Measurements from ENCODE around the gene SLC6A8.
A peak's percentile ranks its signal among the peaks of the same experiment; 100 is the strongest.
"Not testable (repeated sequence)": the region's sequence is repeated elsewhere in the genome, so short reads cannot be mapped to it uniquely, and the experiment has no call there.

Gene SLC6A8

GRCh38 chrX:153709726-153710674, 22.3 kb downstream of the SLC6A8 start:
- no peak for DNase-seq

DNA sequence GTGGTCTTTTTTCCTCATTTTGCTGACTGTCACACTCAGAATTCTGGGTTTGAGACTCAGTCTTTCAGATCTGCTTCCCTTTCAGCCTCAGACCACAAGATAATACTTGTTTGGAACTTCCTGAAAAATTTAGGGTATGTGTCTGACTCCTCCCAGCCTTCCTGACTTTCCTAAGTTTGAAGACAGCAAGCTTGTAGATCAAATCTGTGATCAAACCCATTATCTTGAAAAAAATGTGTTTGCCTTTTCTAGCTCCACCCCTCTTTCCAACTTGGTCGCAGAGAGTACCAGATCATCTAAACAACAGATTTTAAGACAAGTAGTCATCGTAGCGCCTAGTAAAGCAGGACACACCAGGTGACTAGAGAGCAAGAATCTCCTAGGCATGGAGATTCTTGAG, 26.5 kb downstream of the SLC6A8 start:
- no peak for DNase-seq

- DNase-seq, result no peak
Observed at GRCh38 chrX:153717445-153717844, 29.7 kb downstream of the SLC6A8 start.

- DNase-seq, result no peak
Observed at GRCh38 chrX:153719238-153719637, 31.5 kb downstream of the SLC6A8 start.

- DNase-seq, result no peak
Observed at GRCh38 chrX:153719701-153720100, 32.0 kb downstream of the SLC6A8 start.

DNA sequence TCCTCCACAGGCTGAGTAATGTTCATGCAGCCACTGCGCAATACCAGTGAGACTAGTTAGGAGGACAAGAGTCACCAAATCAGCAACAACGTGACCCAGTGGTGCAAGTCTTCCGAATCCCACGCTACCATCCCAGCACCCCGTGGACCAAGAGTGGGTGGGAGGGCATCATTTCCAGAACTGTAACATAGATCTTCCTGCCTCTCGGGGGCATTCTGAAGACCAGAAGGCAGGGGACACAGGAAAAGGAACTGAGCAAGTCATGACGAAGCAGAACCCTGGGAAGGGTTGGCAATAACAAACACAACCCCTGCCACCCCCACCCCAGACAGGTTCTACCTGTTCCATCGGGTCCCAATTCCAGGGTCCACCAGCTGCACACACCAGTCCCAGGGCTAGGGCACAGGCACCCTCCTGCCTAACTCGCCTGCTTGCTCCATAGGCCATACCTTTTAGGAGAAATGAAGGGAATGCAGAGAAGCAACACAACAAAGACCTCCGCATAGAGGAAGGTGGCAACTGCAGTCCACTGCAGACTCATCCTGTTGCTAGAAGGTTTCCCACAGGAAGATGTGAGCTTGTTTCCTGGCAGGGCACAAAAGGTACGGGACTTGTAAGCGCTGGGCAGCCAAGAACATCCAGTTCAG, 35.1 kb downstream of the SLC6A8 start:
- no peak for DNase-seq

- DNase-seq, result peak; percentile 63
Observed at GRCh38 chrX:153723351-153724251, 35.9 kb downstream of the SLC6A8 start.

DNA sequence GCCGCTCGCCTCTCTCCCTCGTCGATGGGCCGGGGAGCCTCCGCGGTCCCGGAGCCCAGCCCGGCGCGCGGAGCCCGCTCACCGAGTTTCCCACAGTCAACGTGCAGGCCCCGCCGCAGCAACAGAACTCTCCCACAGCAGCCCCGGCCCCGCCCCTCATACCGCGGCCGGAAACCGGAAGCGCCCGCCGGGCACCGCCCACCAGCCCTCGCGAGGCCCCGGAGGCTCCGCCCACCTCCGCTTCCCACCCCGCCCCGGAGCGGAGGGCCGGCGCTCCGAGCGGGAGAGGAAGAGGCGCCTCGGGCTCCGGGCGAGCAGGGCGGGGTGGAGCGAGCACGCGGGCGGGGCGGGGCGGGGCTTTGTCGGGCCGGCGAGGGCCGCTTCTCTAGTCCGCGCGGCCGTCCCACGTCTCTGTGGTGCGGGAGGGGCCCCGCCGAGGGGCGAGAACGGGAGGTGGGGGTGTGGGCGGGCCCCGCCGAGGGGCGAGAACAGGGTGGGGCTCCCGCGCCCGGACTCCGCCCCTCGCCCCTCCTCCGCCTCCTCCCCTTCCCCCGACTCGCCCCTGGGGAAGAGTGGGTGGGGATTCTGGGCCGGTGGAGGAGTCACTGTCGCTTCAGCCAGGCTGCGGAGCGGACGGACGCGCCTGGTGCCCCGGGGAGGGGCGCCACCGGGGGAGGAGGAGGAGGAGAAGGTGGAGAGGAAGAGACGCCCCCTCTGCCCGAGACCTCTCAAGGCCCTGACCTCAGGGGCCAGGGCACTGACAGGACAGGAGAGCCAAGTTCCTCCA, 36.7 kb downstream of the SLC6A8 start, which contains the start of the genes ABCD1 and BCAP31:
Gene ABCD1 (plus strand): TSS at position 605 of the 787 bp plus-strand sequence. CDS start 411 bp downstream, outside the sequence.
Gene BCAP31 (minus strand): TSS at position 136 of the 787 bp plus-strand sequence. CDS start 1,143 bp downstream, outside the sequence.
- DNase-seq, result peak; percentile 95

DNA sequence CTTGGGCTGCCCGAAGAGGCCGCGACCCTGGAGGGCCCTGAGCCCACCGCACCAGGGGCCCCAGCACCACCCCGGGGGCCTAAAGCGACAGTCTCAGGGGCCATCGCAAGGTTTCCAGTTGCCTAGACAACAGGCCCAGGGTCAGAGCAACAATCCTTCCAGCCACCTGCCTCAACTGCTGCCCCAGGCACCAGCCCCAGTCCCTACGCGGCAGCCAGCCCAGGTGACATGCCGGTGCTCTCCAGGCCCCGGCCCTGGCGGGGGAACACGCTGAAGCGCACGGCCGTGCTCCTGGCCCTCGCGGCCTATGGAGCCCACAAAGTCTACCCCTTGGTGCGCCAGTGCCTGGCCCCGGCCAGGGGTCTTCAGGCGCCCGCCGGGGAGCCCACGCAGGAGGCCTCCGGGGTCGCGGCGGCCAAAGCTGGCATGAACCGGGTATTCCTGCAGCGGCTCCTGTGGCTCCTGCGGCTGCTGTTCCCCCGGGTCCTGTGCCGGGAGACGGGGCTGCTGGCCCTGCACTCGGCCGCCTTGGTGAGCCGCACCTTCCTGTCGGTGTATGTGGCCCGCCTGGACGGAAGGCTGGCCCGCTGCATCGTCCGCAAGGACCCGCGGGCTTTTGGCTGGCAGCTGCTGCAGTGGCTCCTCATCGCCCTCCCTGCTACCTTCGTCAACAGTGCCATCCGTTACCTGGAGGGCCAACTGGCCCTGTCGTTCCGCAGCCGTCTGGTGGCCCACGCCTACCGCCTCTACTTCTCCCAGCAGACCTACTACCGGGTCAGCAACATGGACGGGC, 37.5 kb downstream of the SLC6A8 start:
- DNase-seq, result no peak

DNA sequence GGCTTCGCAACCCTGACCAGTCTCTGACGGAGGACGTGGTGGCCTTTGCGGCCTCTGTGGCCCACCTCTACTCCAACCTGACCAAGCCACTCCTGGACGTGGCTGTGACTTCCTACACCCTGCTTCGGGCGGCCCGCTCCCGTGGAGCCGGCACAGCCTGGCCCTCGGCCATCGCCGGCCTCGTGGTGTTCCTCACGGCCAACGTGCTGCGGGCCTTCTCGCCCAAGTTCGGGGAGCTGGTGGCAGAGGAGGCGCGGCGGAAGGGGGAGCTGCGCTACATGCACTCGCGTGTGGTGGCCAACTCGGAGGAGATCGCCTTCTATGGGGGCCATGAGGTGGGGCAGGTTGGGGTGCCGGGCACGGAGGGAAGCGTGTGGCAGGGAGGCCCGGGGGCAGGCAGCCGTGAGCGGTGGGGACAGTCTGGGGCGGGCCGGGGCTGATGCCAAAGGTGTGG, 38.1 kb downstream of the SLC6A8 start:
- no peak for DNase-seq

GRCh38 chrX:153726286-153727122, 38.8 kb downstream of the SLC6A8 start:
- DNase-seq, result peak; percentile 15

DNA sequence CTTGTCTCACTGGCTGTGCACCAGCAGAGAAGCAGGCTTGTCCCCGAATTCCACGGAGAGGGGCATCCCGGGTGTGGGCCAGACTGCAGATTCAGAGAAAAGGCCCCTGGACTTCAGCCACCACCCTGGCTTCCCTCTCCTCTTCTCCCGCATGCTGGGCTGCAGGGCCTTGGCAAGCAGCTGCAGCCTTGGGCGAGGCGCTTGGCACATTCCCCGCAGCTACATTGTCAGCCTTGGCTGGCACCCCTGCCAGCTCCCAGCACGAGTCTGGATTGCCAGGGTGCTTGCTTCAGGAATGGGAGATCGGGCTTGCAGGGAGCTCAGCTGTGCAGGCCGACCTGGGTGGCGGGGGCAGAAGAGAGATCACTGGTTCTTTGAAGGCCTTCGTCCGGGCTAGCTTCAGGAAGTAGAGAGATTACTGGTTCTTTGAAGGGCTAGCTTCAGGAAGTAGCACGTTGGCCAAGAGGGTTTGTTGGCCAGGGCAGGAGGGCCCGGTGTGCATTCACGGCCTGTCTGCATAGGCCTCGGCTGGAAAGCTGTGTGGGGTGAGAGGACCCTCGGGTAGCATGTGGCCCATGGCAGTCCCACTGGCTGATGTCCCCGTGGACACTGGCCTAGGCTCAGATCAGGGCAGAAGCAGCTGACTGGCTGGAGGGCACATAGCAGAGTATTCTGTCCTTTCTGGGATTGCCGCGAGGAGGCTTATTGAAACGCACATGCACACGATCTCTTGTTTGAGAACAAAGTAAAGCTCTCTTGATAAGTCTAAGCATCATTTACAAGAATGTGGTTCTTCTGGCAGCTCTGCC, 39.6 kb downstream of the SLC6A8 start:
- peak; percentile 74 for DNase-seq

DNA sequence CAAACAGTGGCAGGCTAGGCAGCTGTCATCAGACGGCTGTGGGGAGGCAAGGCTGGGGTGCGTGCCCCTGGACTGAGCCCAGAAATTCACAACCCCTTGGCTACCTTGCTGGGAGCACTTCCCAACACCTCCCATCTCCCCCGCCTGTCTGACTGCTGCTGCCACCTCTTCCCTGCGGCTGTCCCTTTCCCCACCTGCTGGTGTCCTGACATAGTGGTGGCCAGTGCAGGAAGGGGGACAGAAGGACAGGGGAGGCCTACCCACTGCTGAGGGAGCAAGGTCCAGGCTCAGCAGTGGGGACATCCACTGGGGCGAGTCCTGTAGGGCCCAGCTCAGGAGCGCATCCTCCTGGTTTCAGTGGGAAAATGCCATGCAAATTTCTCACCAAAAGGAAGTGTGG, 40.4 kb downstream of the SLC6A8 start:
- DNase-seq, result no peak

GRCh38 chrX:153728951-153729631, 41.4 kb downstream of the SLC6A8 start:
- DNase-seq, result no peak

DNA sequence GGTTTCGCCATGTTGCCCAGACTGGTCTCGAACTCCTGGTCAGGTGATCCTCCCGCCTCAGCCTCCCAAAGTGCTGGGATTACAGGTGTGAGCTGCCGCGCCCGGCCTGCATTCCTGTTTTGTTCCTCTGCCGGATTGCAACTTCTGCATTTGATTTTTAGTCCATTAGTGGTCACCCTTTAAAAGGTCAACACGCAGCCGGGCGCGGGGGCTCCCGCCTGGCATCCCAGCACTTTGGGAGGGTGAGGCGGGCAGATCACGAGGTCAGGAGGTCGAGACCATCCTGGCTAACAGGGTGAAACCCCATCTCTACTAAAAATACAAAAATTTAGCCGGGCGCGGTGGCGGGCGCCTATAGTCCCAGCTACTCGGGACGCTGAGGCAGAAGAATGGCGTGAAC, 42.4 kb downstream of the SLC6A8 start:
- not testable (repeated sequence) for DNase-seq

DNA sequence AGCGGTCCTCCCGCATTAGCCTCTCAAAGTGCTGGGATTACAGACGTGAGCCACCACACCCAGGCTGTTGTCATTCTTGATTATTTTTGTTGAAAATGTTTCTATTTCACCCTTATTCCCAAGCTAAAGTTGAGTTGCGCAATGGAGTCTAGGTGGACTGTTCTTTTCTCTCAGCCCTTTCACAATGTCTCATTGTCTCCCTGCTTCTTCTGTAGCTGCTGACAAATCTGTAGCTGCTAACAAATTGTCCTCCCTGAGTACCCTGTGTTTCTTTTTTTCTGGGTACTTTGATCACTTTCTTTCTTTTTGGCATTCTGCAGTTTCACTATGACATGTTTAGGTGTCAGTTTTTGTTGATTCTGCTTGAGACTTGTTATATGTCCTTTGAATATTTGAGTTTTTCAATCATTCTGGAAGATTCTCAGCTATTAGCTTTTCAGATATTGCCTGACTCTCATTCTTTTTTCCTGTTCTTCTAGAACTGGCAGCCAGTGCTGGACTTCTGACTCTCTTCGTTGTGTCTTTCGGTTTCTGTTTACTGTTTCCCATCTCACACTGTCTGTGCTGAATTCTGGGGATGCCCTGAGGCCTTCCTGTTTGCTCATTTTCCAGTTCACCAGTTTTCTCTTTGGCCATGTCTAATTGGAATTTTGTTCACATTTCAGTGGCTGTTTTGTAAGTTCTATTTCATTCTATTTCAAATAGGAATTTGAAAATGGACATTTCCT, 43.6 kb downstream of the SLC6A8 start:
- no peak for DNase-seq

DNA sequence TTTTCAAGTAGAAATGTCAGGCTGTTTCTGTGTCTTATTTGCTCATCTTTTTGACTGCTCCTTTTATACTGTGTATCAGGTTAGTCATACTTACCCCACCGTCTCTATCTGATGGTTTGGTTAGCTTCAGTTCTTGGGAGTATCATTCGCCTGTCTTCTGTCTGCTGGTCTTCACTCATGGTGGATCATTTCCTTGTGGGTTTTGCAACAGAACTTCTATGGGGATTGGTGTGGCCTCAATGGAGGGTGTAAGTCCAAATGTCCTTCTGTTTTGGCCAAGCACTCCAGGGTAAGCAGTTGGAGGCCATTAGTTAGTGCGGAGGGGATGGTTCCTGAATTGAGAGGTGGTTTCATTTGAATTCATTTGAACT, 44.1 kb downstream of the SLC6A8 start:
- no peak for DNase-seq

GRCh38 chrX:153732401-153732800, 44.7 kb downstream of the SLC6A8 start:
- DNase-seq, result no peak
